Measurements from ENCODE around the gene SMIM17.

The SMIM17 gene

GRCh38 chr19:56642711-56643459 lies at the start of gene SMIM17:
TSS of gene SMIM17 (plus strand) at chr19:56643159. CDS start at chr19:56645668, 2,509 bp downstream.
- peaks cover 4% of the 10 kb centered on the region for H3K27me3 ChIP-seq (ENCODE audit: control insufficient read depth, insufficient read depth, low read length)
- no peaks in the 10 kb centered on the region for H3K9me3 ChIP-seq (ENCODE audit: control insufficient read depth, low read length)
- H3K36me3 ChIP-seq (ENCODE audit: control insufficient read depth, insufficient read depth, low read length): no peaks in the 10 kb centered on the region
- H3K4me3 ChIP-seq (ENCODE audit: low read length): no peak within 1 kb of the TSS
- no peak within 1 kb of the TSS for H3K9ac ChIP-seq (ENCODE audit: low read length)
- H3K4me1 ChIP-seq (ENCODE audit: control insufficient read depth, insufficient read depth, low read length): no peaks in the 10 kb centered on the region

- no peaks in the 10 kb centered on the region for H3K9me3 ChIP-seq (ENCODE audit: control insufficient read depth, low read length)
- no peaks in the 10 kb centered on the region for H3K36me3 ChIP-seq (ENCODE audit: control insufficient read depth, insufficient read depth, low read length)
- no peaks in the 10 kb centered on the region for H3K27me3 ChIP-seq (ENCODE audit: control insufficient read depth, insufficient read depth, low read length)
- H3K4me1 ChIP-seq (ENCODE audit: control insufficient read depth, insufficient read depth, low read length): peaks cover 4% of the 10 kb centered on the region
- H3K4me3 ChIP-seq (ENCODE audit: low read length): no peak overlapping the region
- no peak overlapping the region for H3K9ac ChIP-seq (ENCODE audit: low read length)
Measured at GRCh38 chr19:56594446-56594782, 48.5 kb upstream of the SMIM17 start.

- H3K27me3 ChIP-seq (ENCODE audit: control insufficient read depth, insufficient read depth, low read length): no peaks in the 10 kb centered on the region
- H3K4me3 ChIP-seq (ENCODE audit: low read length): peak within 1 kb of the TSS; percentile 80
- H3K9me3 ChIP-seq (ENCODE audit: control insufficient read depth, low read length): no peaks in the 10 kb centered on the region
- H3K4me1 ChIP-seq (ENCODE audit: control insufficient read depth, insufficient read depth, low read length): peaks cover 4% of the 10 kb centered on the region
- H3K36me3 ChIP-seq (ENCODE audit: control insufficient read depth, insufficient read depth, low read length): no peaks in the 10 kb centered on the region
- H3K9ac ChIP-seq (ENCODE audit: low read length): peak within 1 kb of the TSS; percentile 75
Measured at GRCh38 chr19:56594783-56595547, 48.0 kb upstream of the SMIM17 start, which contains the start of gene ZNF71. TSS of gene ZNF71 (plus strand) at chr19:56595302. CDS start at chr19:56601559, 6,257 bp downstream.

- Histone ChIP-seq H3K27me3 (ENCODE audit: control insufficient read depth, insufficient read depth, low read length) (no peaks in the 10 kb centered on the region), H3K4me1 (ENCODE audit: control insufficient read depth, insufficient read depth, low read length) (peaks cover 4% of the 10 kb centered on the region), H3K9ac (ENCODE audit: low read length) (peak overlapping the region; percentile 75), H3K4me3 (ENCODE audit: low read length) (peak overlapping the region; percentile 80), H3K9me3 (ENCODE audit: control insufficient read depth, low read length) (no peaks in the 10 kb centered on the region), H3K36me3 (ENCODE audit: control insufficient read depth, insufficient read depth, low read length) (no peaks in the 10 kb centered on the region)
Measured at GRCh38 chr19:56595548-56595899, 47.4 kb upstream of the SMIM17 start.

GRCh38 chr19:56596676-56597075 lies 46.3 kb upstream of the SMIM17 start:
- no peaks in the 10 kb centered on the region for H3K36me3 ChIP-seq (ENCODE audit: control insufficient read depth, insufficient read depth, low read length)

GRCh38 chr19:56597696-56598095 lies 45.3 kb upstream of the SMIM17 start:
- H3K4me1 ChIP-seq (ENCODE audit: control insufficient read depth, insufficient read depth, low read length): peaks cover 4% of the 10 kb centered on the region
- no peak overlapping the region for H3K9ac ChIP-seq (ENCODE audit: low read length)
- no peaks in the 10 kb centered on the region for H3K36me3 ChIP-seq (ENCODE audit: control insufficient read depth, insufficient read depth, low read length)
- H3K9me3 ChIP-seq (ENCODE audit: control insufficient read depth, low read length): peaks cover 4% of the 10 kb centered on the region
- H3K4me3 ChIP-seq (ENCODE audit: low read length): no peak overlapping the region
- no peaks in the 10 kb centered on the region for H3K27me3 ChIP-seq (ENCODE audit: control insufficient read depth, insufficient read depth, low read length)

More at GRCh38 chr19:56596676-56597075, 46.3 kb upstream of the SMIM17 start:
- peaks cover 4% of the 10 kb centered on the region for H3K9me3 ChIP-seq (ENCODE audit: control insufficient read depth, low read length)
- no peak overlapping the region for H3K9ac ChIP-seq (ENCODE audit: low read length)
- H3K4me1 ChIP-seq (ENCODE audit: control insufficient read depth, insufficient read depth, low read length): peaks cover 4% of the 10 kb centered on the region
- H3K27me3 ChIP-seq (ENCODE audit: control insufficient read depth, insufficient read depth, low read length): no peaks in the 10 kb centered on the region
- H3K4me3 ChIP-seq (ENCODE audit: low read length): no peak overlapping the region

- Histone ChIP-seq H3K27me3 (ENCODE audit: control insufficient read depth, insufficient read depth, low read length) (no peaks in the 10 kb centered on the region), H3K36me3 (ENCODE audit: control insufficient read depth, insufficient read depth, low read length) (no peaks in the 10 kb centered on the region), H3K9me3 (ENCODE audit: control insufficient read depth, low read length) (peaks cover 4% of the 10 kb centered on the region), H3K4me1 (ENCODE audit: control insufficient read depth, insufficient read depth, low read length) (no peaks in the 10 kb centered on the region), H3K9ac (ENCODE audit: low read length) (no peak overlapping the region), H3K4me3 (ENCODE audit: low read length) (no peak overlapping the region)
Measured at GRCh38 chr19:56601375-56601774, 41.6 kb upstream of the SMIM17 start.

- no peak overlapping the region for H3K9ac ChIP-seq (ENCODE audit: low read length)
- H3K4me1 ChIP-seq (ENCODE audit: control insufficient read depth, insufficient read depth, low read length): no peaks in the 10 kb centered on the region
- H3K27me3 ChIP-seq (ENCODE audit: control insufficient read depth, insufficient read depth, low read length): no peaks in the 10 kb centered on the region
- peaks cover 4% of the 10 kb centered on the region for H3K9me3 ChIP-seq (ENCODE audit: control insufficient read depth, low read length)
- no peaks in the 10 kb centered on the region for H3K36me3 ChIP-seq (ENCODE audit: control insufficient read depth, insufficient read depth, low read length)
- no peak overlapping the region for H3K4me3 ChIP-seq (ENCODE audit: low read length)
Measured at GRCh38 chr19:56603829-56604228, 39.1 kb upstream of the SMIM17 start.

GRCh38 chr19:56608274-56608964 lies 34.5 kb upstream of the SMIM17 start:
- Histone ChIP-seq H3K27me3 (ENCODE audit: control insufficient read depth, insufficient read depth, low read length) (no peaks in the 10 kb centered on the region), H3K9ac (ENCODE audit: low read length) (no peak overlapping the region), H3K36me3 (ENCODE audit: control insufficient read depth, insufficient read depth, low read length) (no peaks in the 10 kb centered on the region), H3K9me3 (ENCODE audit: control insufficient read depth, low read length) (no peaks in the 10 kb centered on the region), H3K4me3 (ENCODE audit: low read length) (no peak overlapping the region), H3K4me1 (ENCODE audit: control insufficient read depth, insufficient read depth, low read length) (no peaks in the 10 kb centered on the region)

GRCh38 chr19:56611288-56611687 lies 31.7 kb upstream of the SMIM17 start:
- Histone ChIP-seq H3K27me3 (ENCODE audit: control insufficient read depth, insufficient read depth, low read length) (no peaks in the 10 kb centered on the region), H3K9me3 (ENCODE audit: control insufficient read depth, low read length) (peaks cover under 1% of the 10 kb centered on the region), H3K4me3 (ENCODE audit: low read length) (no peak overlapping the region), H3K4me1 (ENCODE audit: control insufficient read depth, insufficient read depth, low read length) (no peaks in the 10 kb centered on the region), H3K36me3 (ENCODE audit: control insufficient read depth, insufficient read depth, low read length) (no peaks in the 10 kb centered on the region), H3K9ac (ENCODE audit: low read length) (no peak overlapping the region)

GRCh38 chr19:56612737-56613136 lies 30.2 kb upstream of the SMIM17 start:
- H3K4me3 ChIP-seq (ENCODE audit: low read length): no peak overlapping the region
- H3K9me3 ChIP-seq (ENCODE audit: control insufficient read depth, low read length): peaks cover 4% of the 10 kb centered on the region
- H3K9ac ChIP-seq (ENCODE audit: low read length): no peak overlapping the region
- no peaks in the 10 kb centered on the region for H3K36me3 ChIP-seq (ENCODE audit: control insufficient read depth, insufficient read depth, low read length)
- H3K27me3 ChIP-seq (ENCODE audit: control insufficient read depth, insufficient read depth, low read length): no peaks in the 10 kb centered on the region
- H3K4me1 ChIP-seq (ENCODE audit: control insufficient read depth, insufficient read depth, low read length): no peaks in the 10 kb centered on the region

GRCh38 chr19:56613639-56614038 lies 29.3 kb upstream of the SMIM17 start:
- no peaks in the 10 kb centered on the region for H3K4me1 ChIP-seq (ENCODE audit: control insufficient read depth, insufficient read depth, low read length)
- H3K36me3 ChIP-seq (ENCODE audit: control insufficient read depth, insufficient read depth, low read length): no peaks in the 10 kb centered on the region
- H3K27me3 ChIP-seq (ENCODE audit: control insufficient read depth, insufficient read depth, low read length): no peaks in the 10 kb centered on the region
- H3K4me3 ChIP-seq (ENCODE audit: low read length): no peak overlapping the region
- H3K9ac ChIP-seq (ENCODE audit: low read length): no peak overlapping the region
- peaks cover 9% of the 10 kb centered on the region for H3K9me3 ChIP-seq (ENCODE audit: control insufficient read depth, low read length)
